CD4-positive, CD25-positive, alpha-beta regulatory T cell (primary cell): ENCODE results near the gene KHK. TPM values are rescaled to one million over a fixed set of nuclear protein-coding genes. Genes with fewer than 3 reads are reported as not detected.
A peak's percentile ranks its signal among the peaks of the same experiment; 100 is the strongest.

Experiments
- ATAC-seq, 2 donors: fragments of 150-1000 bp; cut with Tn5 transposase; one replicate each; pipeline ENCODE4 v1.10.0; 2021; ENCODE audit warnings: low read depth in 2 of 2, moderate number of reproducible peaks in 2 of 2, moderate library complexity in 1 of 2
- DNase-seq, 3 donors: peaks; one replicate each; pipeline versions ENCODE4 v3.0.0 to v3.0.0-alpha.2; 2012 to 2022; ENCODE audit warnings: mixed read lengths in 1 of 3
- H3K27ac ChIP-seq: one replicate; pipeline ENCODE4 v1.7.0; 2013; ENCODE audit warnings: mild to moderate bottlenecking, low read length; ENCODE audit not compliant: insufficient read depth, poor library complexity, severe bottlenecking
- H3K27me3 ChIP-seq: one replicate; pipeline ENCODE4 v1.7.0; 2013; ENCODE audit warnings: low read length; ENCODE audit not compliant: control insufficient read depth, insufficient read depth
- H3K36me3 ChIP-seq: one replicate; pipeline ENCODE4 v1.7.0; 2013; ENCODE audit warnings: mild to moderate bottlenecking, low read length, moderate library complexity; ENCODE audit not compliant: control insufficient read depth, insufficient read depth
- H3K4me1 ChIP-seq: 2 replicates; pipeline ENCODE4 v1.7.0; 2013; ENCODE audit warnings: mild to moderate bottlenecking, low read length; ENCODE audit not compliant: insufficient read depth, control insufficient read depth, poor library complexity, severe bottlenecking
- H3K4me3 ChIP-seq: one replicate; pipeline ENCODE4 v1.7.0; 2013; ENCODE audit warnings: low read depth, mild to moderate bottlenecking, low read length, moderate library complexity
- H3K9me3 ChIP-seq, 2 experiments: 1 replicate in 1 of 2; 2 replicates in 1 of 2; pipeline ENCODE4 v1.7.0; 2013; ENCODE audit warnings: low read length in 2 of 2, mild to moderate bottlenecking in 1 of 2, moderate library complexity in 1 of 2; ENCODE audit not compliant: control insufficient read depth in 2 of 2
- H3K27ac Mint-ChIP-seq, 3 donors: one replicate each; pipeline ENCODE4 v1.8.0; 2020 to 2022; ENCODE audit warnings: mild to moderate bottlenecking in 3 of 3, mixed read lengths in 3 of 3, moderate library complexity in 2 of 3
- H3K27me3 Mint-ChIP-seq: one replicate; pipeline ENCODE4 v1.8.0; 2022; ENCODE audit warnings: mild to moderate bottlenecking, mixed read lengths
- H3K36me3 Mint-ChIP-seq: one replicate; pipeline ENCODE4 v1.8.0; 2020; ENCODE audit warnings: mixed read lengths
- H3K4me1 Mint-ChIP-seq, 4 donors: one replicate each; pipeline ENCODE4 v1.8.0; 2020 to 2022; ENCODE audit warnings: mixed read lengths in 4 of 4, mild to moderate bottlenecking in 1 of 4
- H3K4me3 Mint-ChIP-seq, 4 donors: one replicate each; pipeline ENCODE4 v1.8.0; 2020 to 2022; ENCODE audit warnings: mild to moderate bottlenecking in 4 of 4, mixed read lengths in 4 of 4, moderate library complexity in 3 of 4
- H3K9me3 Mint-ChIP-seq, 7 donors: one replicate each; pipeline ENCODE4 v1.8.0; 2020 to 2022; ENCODE audit warnings: mixed read lengths in 7 of 7, mild to moderate bottlenecking in 3 of 7, moderate library complexity in 2 of 7
- polyA plus RNA-seq, 4 donors: library from polyadenylated mRNA; unstranded; fragments of 300-500 nt; fragmentation: Illumina TruSeq; gene quantifications; one replicate each; pipeline ENCODE4 v1.2.3, GENCODE V29; 2021
- total RNA-seq: library from RNA; stranded (reverse); gene quantifications from one replicate; pipeline ENCODE4 v1.2.3, GENCODE V29; 2022

The KHK gene
- total and polyA plus RNA-seq, 5 donors from 2014 or later = 3.4 to 6.6 (median 5.9) TPM

DNA sequence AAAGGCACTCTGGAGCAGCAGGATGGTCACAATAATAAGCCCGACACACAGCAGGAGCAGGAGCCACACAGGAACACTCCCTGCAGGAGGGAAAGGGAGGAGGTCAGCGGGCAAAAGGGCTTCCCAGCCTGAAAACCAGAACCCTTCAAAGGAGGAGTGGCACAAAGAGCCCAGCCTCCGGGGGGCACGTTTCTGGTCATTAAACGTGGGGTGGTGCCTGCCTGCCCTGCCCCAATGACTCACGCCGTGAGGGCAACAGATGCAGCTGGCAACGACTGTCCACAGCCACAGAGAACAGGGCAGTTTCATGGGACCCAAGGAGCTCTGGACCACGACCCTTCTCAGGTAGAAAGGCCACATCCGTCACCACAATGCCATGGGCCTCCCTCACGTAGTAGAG, 44.9 kb downstream of the KHK start:
- Histone ChIP-seq H3K27me3 (no peaks in the 10 kb centered on the region), H3K9me3 (no peaks in the 10 kb centered on the region), H3K4me3 (no peak overlapping the region), H3K4me1 (peaks cover 18% of the 10 kb centered on the region), H3K36me3 (peaks cover 29% of the 10 kb centered on the region), H3K27ac (no peak overlapping the region)
- no peak for DNase-seq
- peaks cover 18% of the 10 kb centered on the region for H3K36me3 Mint-ChIP-seq
- H3K4me3 Mint-ChIP-seq = peak overlapping the region in 2 of 4 donors; percentile 59 to 79
- H3K27me3 Mint-ChIP-seq = no peaks in the 10 kb centered on the region
- no peak for ATAC-seq
- H3K4me1 Mint-ChIP-seq = peaks cover 0 to 42% (median 11%) of the 10 kb centered on the region in 4 donors
- peaks cover 0 to 1% (median 0%) of the 10 kb centered on the region in 7 donors for H3K9me3 Mint-ChIP-seq
- peak overlapping the region in 1 of 3 donors; percentile 75 for H3K27ac Mint-ChIP-seq

DNA sequence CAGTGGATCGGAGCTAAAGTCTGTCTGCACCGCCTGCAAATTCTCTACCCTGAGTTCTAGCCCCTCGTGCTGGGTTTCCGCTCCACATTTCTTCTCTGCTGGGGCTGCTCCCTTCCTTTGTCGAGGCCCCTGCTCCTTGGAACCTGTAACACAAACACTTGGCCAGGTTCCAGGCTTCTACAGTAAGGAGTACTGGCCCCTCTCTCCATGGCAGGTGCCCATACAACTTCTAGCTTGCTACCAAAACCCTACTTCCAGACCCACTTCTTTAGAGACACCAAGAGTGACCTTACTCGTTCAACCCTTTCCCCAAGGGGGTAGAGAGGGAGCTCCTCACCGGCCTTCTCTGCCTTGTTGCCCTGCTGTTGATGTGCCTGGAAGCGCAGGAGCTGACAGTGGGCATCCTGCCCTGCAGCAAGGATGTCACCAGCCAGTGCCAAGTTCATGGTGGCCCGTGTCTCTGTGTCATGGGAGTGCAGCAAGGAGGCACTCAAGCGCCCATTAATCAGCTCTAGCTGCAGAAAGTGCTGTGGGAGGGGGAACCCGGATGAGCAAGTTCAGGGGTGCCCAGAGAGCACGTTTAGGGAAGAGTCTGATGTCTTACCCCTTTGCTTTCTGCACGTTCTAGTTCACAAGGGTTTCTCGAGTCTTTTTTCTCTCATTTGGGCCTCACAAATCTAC, 46.8 kb downstream of the KHK start:
- peak in 2 of 3 donors; percentile 10 to 47 for DNase-seq
- Histone ChIP-seq H3K27ac (peak overlapping the region; percentile 83), H3K36me3 (peaks cover 29% of the 10 kb centered on the region), H3K4me1 (peaks cover 18% of the 10 kb centered on the region), H3K9me3 (no peaks in the 10 kb centered on the region), H3K4me3 (peak overlapping the region; percentile 85), H3K27me3 (no peaks in the 10 kb centered on the region)
- Mint-ChIP-seq H3K4me1 (peaks cover 0 to 42% (median 11%) of the 10 kb centered on the region in 4 donors), H3K4me3 (peak overlapping the region; percentile 89 to 96 (median 94)), H3K27me3 (peaks cover 2% of the 10 kb centered on the region), H3K36me3 (peaks cover 18% of the 10 kb centered on the region), H3K27ac (peak overlapping the region; percentile 81 to 95 (median 91)), H3K9me3 (peaks cover 0 to 1% (median 0%) of the 10 kb centered on the region in 7 donors)
- ATAC-seq = no peak

DNA sequence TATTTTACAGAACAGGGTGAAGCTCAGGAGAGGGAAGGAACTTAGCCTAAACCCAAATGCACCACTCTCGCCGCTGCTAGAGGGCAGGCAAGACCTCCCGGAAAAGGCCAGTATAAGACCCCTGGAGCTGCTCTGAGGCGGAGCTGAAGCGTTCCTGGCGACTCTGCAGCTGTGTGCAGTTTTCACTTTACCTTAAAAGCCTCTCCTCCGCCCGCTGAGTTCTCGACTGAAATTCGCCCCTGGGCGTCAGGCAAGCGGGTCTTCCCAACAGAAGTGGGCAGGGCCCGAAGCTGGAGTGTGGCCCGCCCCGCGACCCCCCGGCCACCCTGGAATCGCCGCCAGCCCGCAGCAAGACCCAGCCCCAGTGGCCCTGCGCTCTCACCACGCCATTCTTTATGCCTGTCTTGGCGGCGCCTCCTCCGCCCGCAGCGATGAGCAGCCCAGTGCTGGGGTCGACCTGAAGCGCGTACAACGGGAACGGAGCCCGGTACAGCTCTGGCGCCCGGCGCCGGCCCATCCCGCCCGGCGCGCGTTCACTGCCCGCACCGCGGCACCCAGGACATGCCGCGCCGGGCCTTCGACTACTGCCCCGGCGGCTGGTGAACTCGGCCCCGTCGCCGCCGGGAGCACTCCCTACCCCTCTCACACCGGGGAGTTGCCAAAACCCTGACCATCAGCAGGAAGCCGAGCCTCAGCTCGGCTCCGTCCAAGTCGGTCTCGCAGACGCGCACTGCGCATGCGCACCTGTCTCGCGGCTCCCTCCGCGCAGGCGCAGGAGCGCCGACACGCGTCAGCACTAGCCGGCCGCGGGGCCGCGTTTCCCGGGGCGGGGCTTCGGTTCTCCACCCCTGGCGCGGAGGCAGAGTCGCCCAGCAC, 47.6 kb downstream of the KHK start, which contains the start of gene PREB:
Gene PREB, minus strand, starts transcription at position 732 of the 876 bp plus-strand sequence. Its CDS starts 215 bp downstream, at position 517.
- peaks cover 18% of the 10 kb centered on the region for H3K4me1 ChIP-seq
- peak within 1 kb of the TSS; percentile 83 for H3K27ac ChIP-seq
- Mint-ChIP-seq H3K27me3 (peaks cover 4% of the 10 kb centered on the region), H3K4me1 (peaks cover 0 to 39% (median 11%) of the 10 kb centered on the region in 4 donors), H3K36me3 (peaks cover 14% of the 10 kb centered on the region), H3K4me3 (peak within 1 kb of the TSS; percentile 89 to 96 (median 94)), H3K27ac (peak within 1 kb of the TSS; percentile 91 to 98 (median 96)), H3K9me3 (peaks cover 0 to 1% (median 0%) of the 10 kb centered on the region in 7 donors)
- H3K4me3 ChIP-seq = peak within 1 kb of the TSS; percentile 85
- no peaks in the 10 kb centered on the region for H3K27me3 ChIP-seq
- no peaks in the 10 kb centered on the region for H3K9me3 ChIP-seq
- peaks cover 29% of the 10 kb centered on the region for H3K36me3 ChIP-seq
- ATAC-seq (peak; percentile 95 to 96), DNase-seq (peak; percentile 96 to 98 (median 97))

DNA sequence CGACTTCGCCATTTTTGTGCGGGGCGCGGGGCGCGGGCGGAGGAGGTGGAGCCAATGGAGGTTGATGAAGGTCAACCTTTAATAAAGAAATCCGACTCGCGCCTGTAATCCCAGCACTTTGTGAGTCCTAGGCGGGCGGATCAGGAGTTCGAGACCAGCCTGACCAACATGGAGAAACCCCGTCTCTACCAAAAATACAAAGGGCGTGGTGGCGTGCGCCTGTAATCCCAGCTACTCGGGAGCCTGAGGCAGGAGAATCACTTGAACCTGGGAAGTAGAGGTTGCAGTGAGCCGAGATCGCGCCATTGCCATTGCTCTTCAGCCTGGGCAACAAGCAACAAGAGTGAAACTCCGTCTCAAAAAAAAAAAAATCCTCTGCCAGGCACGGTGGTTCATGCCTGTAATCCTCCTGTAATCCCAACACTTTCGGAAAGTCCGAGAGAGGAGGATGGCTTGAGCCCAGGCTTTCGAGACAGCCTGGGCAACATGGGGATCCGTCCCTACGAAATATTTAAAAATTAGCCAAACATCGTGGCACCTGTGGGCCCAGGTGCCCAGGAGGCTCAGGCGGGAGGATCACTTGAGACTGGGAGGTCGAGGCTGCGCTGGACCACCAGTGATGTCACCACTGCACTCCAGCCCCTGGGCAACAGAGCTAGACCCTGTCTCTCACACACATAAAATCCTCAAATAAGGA, 48.4 kb downstream of the KHK start:
- peaks cover 0 to 1% (median 0%) of the 10 kb centered on the region in 7 donors for H3K9me3 Mint-ChIP-seq
- H3K36me3 Mint-ChIP-seq = peaks cover 8% of the 10 kb centered on the region
- peak overlapping the region; percentile 89 to 96 (median 93) for H3K4me3 Mint-ChIP-seq
- ATAC-seq (no peak), DNase-seq (no peak)
- peak overlapping the region; percentile 91 to 98 (median 96) for H3K27ac Mint-ChIP-seq
- Histone ChIP-seq H3K4me1 (peaks cover 18% of the 10 kb centered on the region), H3K9me3 (no peaks in the 10 kb centered on the region), H3K27me3 (no peaks in the 10 kb centered on the region), H3K36me3 (peaks cover 25% of the 10 kb centered on the region), H3K27ac (no peak overlapping the region), H3K4me3 (no peak overlapping the region)
- peaks cover 0 to 37% (median 10%) of the 10 kb centered on the region in 4 donors for H3K4me1 Mint-ChIP-seq
- H3K27me3 Mint-ChIP-seq = peaks cover 9% of the 10 kb centered on the region

DNA sequence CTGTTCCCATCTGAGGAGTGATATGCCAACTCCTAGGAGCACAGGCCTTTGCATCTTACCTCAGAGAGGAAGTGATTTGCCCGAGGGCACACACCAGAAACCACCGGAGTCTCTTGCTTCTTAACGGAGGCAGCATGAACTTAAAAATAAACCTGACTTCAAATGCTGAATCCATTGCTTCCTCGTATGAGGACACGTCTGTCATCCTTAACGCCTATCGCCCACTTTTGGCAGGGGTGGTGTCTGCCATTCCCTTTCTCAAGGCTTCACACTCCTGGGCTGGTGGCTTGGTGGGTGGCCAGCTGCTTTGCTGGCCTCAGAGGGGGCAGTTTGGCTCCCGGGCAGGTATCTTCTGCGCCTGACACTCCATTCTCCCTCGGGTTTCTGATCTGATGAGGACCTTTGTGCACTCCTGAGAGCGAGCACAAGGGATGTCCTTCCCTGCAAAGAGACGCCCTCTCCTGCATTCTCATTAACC, 48.9 kb downstream of the KHK start:
- peak overlapping the region in 1 of 3 donors; percentile 91 for H3K27ac Mint-ChIP-seq
- H3K4me1 Mint-ChIP-seq = peaks cover 0 to 35% (median 10%) of the 10 kb centered on the region in 4 donors
- ATAC-seq (no peak), DNase-seq (no peak)
- peaks cover 0 to 1% (median 0%) of the 10 kb centered on the region in 7 donors for H3K9me3 Mint-ChIP-seq
- H3K4me1 ChIP-seq = peaks cover 18% of the 10 kb centered on the region
- no peaks in the 10 kb centered on the region for H3K9me3 ChIP-seq
- peaks cover 19% of the 10 kb centered on the region for H3K36me3 ChIP-seq
- peak overlapping the region; percentile 76 to 96 (median 91) for H3K4me3 Mint-ChIP-seq
- H3K4me3 ChIP-seq = no peak overlapping the region
- peaks cover 4% of the 10 kb centered on the region for H3K36me3 Mint-ChIP-seq
- H3K27ac ChIP-seq = no peak overlapping the region
- peaks cover 13% of the 10 kb centered on the region for H3K27me3 Mint-ChIP-seq
- H3K27me3 ChIP-seq = no peaks in the 10 kb centered on the region

DNA sequence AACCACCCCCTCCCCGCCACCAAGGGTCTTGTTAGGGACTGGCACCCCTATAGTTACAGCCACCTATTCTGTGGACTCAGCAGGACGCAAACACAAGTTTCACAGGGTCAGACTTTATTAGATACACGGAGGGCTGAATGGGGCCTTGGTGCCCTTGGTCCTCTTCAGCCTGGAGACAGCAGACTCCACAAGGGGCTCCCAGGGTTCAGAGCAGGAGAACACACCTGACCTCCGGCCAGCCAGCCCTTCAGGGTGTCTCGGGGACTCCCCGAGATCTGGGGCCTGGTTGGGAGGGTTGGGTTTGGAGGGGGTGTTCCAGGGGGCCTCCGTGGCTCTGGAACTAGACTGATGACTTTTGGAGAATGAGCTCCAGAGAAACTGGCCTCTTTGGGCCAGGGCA, 50.2 kb downstream of the KHK start:
- Histone ChIP-seq H3K27me3 (no peaks in the 10 kb centered on the region), H3K4me3 (no peak overlapping the region), H3K4me1 (peaks cover 18% of the 10 kb centered on the region), H3K36me3 (peaks cover 8% of the 10 kb centered on the region), H3K9me3 (no peaks in the 10 kb centered on the region), H3K27ac (no peak overlapping the region)
- ATAC-seq = no peak
- H3K4me1 Mint-ChIP-seq = peaks cover 0 to 27% (median 9%) of the 10 kb centered on the region in 4 donors
- peak overlapping the region in 2 of 4 donors; percentile 73 to 89 for H3K4me3 Mint-ChIP-seq
- peaks cover 0 to 1% (median 0%) of the 10 kb centered on the region in 7 donors for H3K9me3 Mint-ChIP-seq
- DNase-seq = no peak
- H3K27me3 Mint-ChIP-seq = peaks cover 13% of the 10 kb centered on the region
- no peak overlapping the region for H3K27ac Mint-ChIP-seq
- no peaks in the 10 kb centered on the region for H3K36me3 Mint-ChIP-seq
